ENCODE measurements around the gene ARF5. TPM values are rescaled to one million over a fixed set of nuclear protein-coding genes. Genes with fewer than 3 reads are reported as not detected.
"Not testable (repeated sequence)": the region's sequence is repeated elsewhere in the genome, so short reads cannot be mapped to it uniquely, and the experiment has no call there.

The ARF5 gene
- total RNA-seq (2014; rRNA removed; shearing (Covaris generic)): 263 and 269 TPM in 2 replicates
- 207 and 220 TPM in 2 replicates for polyA plus RNA-seq (2016; fragmentation: Nextera tagmentation; extraction: Ambion mirVana)

GRCh38 chr7:127588019-127588696, at the start of gene ARF5:
Gene ARF5 (plus strand): TSS chr7:127588411. CDS start chr7:127588499, 88 bp downstream.
- Histone ChIP-seq H3K9me2 (ENCODE audit: insufficient read depth) (no peaks in the 10 kb centered on the region), H3K79me2 (ENCODE audit: insufficient read depth) (peaks cover 45% of the 10 kb centered on the region), H3K9ac (peak within 1 kb of the TSS; percentile 95), H2AFZ (peak within 1 kb of the TSS; percentile 96), H4K20me1 (ENCODE audit: insufficient read depth) (no peaks in the 10 kb centered on the region; the same call in 1 of the 2 replicates), H3K27me3 (replicated peaks; ENCODE audit: insufficient read depth) (no peaks in the 10 kb centered on the region), H3K27ac (peak within 1 kb of the TSS; percentile 62), H3K9me3 (ENCODE audit: low read depth) (no peaks in the 10 kb centered on the region), H3K4me1 (ENCODE audit: insufficient read depth) (peaks cover 17% of the 10 kb centered on the region), H3K4me2 (ENCODE audit: unreplicated experiment) (peak within 1 kb of the TSS; percentile 92), H3F3A (ENCODE audit: insufficient read depth) (no peaks in the 10 kb centered on the region), H3K36me3 (ENCODE audit: low read depth) (peaks cover 9% of the 10 kb centered on the region; the same call in 1 of the 2 replicates), H3K4me3 (peak within 1 kb of the TSS; percentile 96)
- 1% methylated on average over 30 to 32 of the region's 77 CpGs for WGBS, 2 experiments (ENCODE audit: low coverage in 1 of 2, low lambda C conversion rate in 2 of 2, missing lambda C conversion rate in 2 of 2)
- DNase-seq: peak; percentile 93
- TF ChIP-seq EZH2 (IDR thresholded peaks at IDR 0.05; ENCODE audit: insufficient read depth, poor library complexity, severe bottlenecking) (no peak), EZH2phosphoT487 (IDR thresholded peaks at IDR 0.05; ENCODE audit: insufficient read depth, low read depth) (no peak)
- in situ Hi-C loops (cut with MboI): no loop called here

- H3K27ac ChIP-seq: no peak overlapping the region
- H2AFZ ChIP-seq: no peak overlapping the region
- no peak overlapping the region for H3K4me3 ChIP-seq
- H3K9me3 ChIP-seq (ENCODE audit: low read depth): no peaks in the 10 kb centered on the region
- no peaks in the 10 kb centered on the region for H3F3A ChIP-seq (ENCODE audit: insufficient read depth)
- WGBS, 2 experiments (ENCODE audit: low coverage in 1 of 2, low lambda C conversion rate in 2 of 2, missing lambda C conversion rate in 2 of 2): 46 to 58% methylated on average over 9 of the region's 9 CpGs
- H3K9ac ChIP-seq: no peak overlapping the region
- no peaks in the 10 kb centered on the region for H3K79me2 ChIP-seq (ENCODE audit: insufficient read depth)
- no peak for DNase-seq
- no peaks in the 10 kb centered on the region for H3K4me1 ChIP-seq (ENCODE audit: insufficient read depth)
- TF ChIP-seq EZH2 (IDR thresholded peaks at IDR 0.05; ENCODE audit: insufficient read depth, poor library complexity, severe bottlenecking) (no peak), EZH2phosphoT487 (IDR thresholded peaks at IDR 0.05; ENCODE audit: insufficient read depth, low read depth) (no peak)
- no peaks in the 10 kb centered on the region for H3K9me2 ChIP-seq (ENCODE audit: insufficient read depth)
- H3K36me3 ChIP-seq (ENCODE audit: low read depth): no peaks in the 10 kb centered on the region
- no peaks in the 10 kb centered on the region for H4K20me1 ChIP-seq (ENCODE audit: insufficient read depth)
- H3K27me3 ChIP-seq (replicated peaks; ENCODE audit: insufficient read depth): peaks cover 54% of the 10 kb centered on the region
- in situ Hi-C loops (cut with MboI): no loop called here
- no peak overlapping the region for H3K4me2 ChIP-seq (ENCODE audit: unreplicated experiment)
These were observed 49.1 kb upstream of the ARF5 start for GRCh38 chr7:127539116-127539515.

GRCh38 chr7:127540461-127540860, 47.8 kb upstream of the ARF5 start:
- H2AFZ ChIP-seq; H3K4me2 ChIP-seq (ENCODE audit: unreplicated experiment); H3K4me3 ChIP-seq; H3K4me1 ChIP-seq (ENCODE audit: insufficient read depth); H3K9me3 ChIP-seq (ENCODE audit: low read depth); H3K9me2 ChIP-seq (ENCODE audit: insufficient read depth); H4K20me1 ChIP-seq (ENCODE audit: insufficient read depth); DNase-seq; H3K79me2 ChIP-seq (ENCODE audit: insufficient read depth); H3K36me3 ChIP-seq (ENCODE audit: low read depth); H3K9ac ChIP-seq; H3K27ac ChIP-seq; in situ Hi-C loops (cut with MboI); H3F3A ChIP-seq (ENCODE audit: insufficient read depth): not testable (repeated sequence)
- H3K27me3 ChIP-seq (replicated peaks; ENCODE audit: insufficient read depth): peaks cover 42% of the 10 kb centered on the region
- WGBS, 2 experiments (ENCODE audit: low coverage in 1 of 2, low lambda C conversion rate in 2 of 2, missing lambda C conversion rate in 2 of 2): 63 to 67% methylated on average over 10 of the region's 10 CpGs

- 24 to 27% methylated on average over 4 of the region's 4 CpGs for WGBS, 2 experiments (ENCODE audit: low coverage in 1 of 2, low lambda C conversion rate in 2 of 2, missing lambda C conversion rate in 2 of 2)
- in situ Hi-C loops (cut with MboI): no loop called here
These were observed 46.7 kb upstream of the ARF5 start for GRCh38 chr7:127541548-127541947.

More at GRCh38 chr7:127541548-127541947, 46.7 kb upstream of the ARF5 start:
- no peaks in the 10 kb centered on the region for H3F3A ChIP-seq (ENCODE audit: insufficient read depth)
- H3K36me3 ChIP-seq (ENCODE audit: low read depth): no peaks in the 10 kb centered on the region
- H3K9me2 ChIP-seq (ENCODE audit: insufficient read depth): no peaks in the 10 kb centered on the region
- H3K27ac ChIP-seq: no peak overlapping the region
- no peaks in the 10 kb centered on the region for H3K79me2 ChIP-seq (ENCODE audit: insufficient read depth)
- H2AFZ ChIP-seq: no peak overlapping the region
- no peaks in the 10 kb centered on the region for H3K4me1 ChIP-seq (ENCODE audit: insufficient read depth)
- no peak for TF ChIP-seq EZH2 (IDR thresholded peaks at IDR 0.05; ENCODE audit: insufficient read depth, poor library complexity, severe bottlenecking)
- TF ChIP-seq EZH2phosphoT487 (IDR thresholded peaks at IDR 0.05; ENCODE audit: insufficient read depth, low read depth): no peak
- H3K4me3 ChIP-seq: no peak overlapping the region
- no peaks in the 10 kb centered on the region for H3K9me3 ChIP-seq (ENCODE audit: low read depth)
- peaks cover 31% of the 10 kb centered on the region for H3K27me3 ChIP-seq (replicated peaks; ENCODE audit: insufficient read depth)
- no peak overlapping the region for H3K4me2 ChIP-seq (ENCODE audit: unreplicated experiment)
- no peak overlapping the region for H3K9ac ChIP-seq
- no peaks in the 10 kb centered on the region for H4K20me1 ChIP-seq (ENCODE audit: insufficient read depth)
- no peak for DNase-seq
